HEK293 (cell line): ENCODE results near the gene SCNN1G.

Source experiments
- CTCF ChIP-seq: fragments of 450-650 bp; formaldehyde crosslinking; IDR thresholded peaks from 2 replicates; pipeline ENCODE4 v1.5.1; 2016; ENCODE audit warnings: missing biosample characterization, missing genetic modification characterization
- GLIS2 ChIP-seq: fragments of 450-650 bp; formaldehyde crosslinking; IDR thresholded peaks from 2 replicates; pipeline ENCODE4 v1.5.1; 2016; ENCODE audit warnings: missing biosample characterization, missing genetic modification characterization
- KLF1 ChIP-seq: fragments of 450-650 bp; formaldehyde crosslinking; IDR thresholded peaks from 2 replicates; pipeline ENCODE4 v1.5.1; 2016; ENCODE audit warnings: missing biosample characterization, missing genetic modification characterization
- KLF7 ChIP-seq: fragments of 450-650 bp; formaldehyde crosslinking; IDR thresholded peaks from 2 replicates; pipeline ENCODE4 v1.5.1; 2016; ENCODE audit warnings: missing biosample characterization, missing genetic modification characterization, borderline replicate concordance
- SP2 ChIP-seq: fragments of 450-650 bp; formaldehyde crosslinking; IDR thresholded peaks from 2 replicates; pipeline ENCODE4 v1.5.1; 2016; ENCODE audit warnings: missing biosample characterization, missing genetic modification characterization
- WT1 ChIP-seq: fragments of 450-650 bp; formaldehyde crosslinking; IDR thresholded peaks from 2 replicates; pipeline ENCODE4 v1.5.1; 2016; ENCODE audit warnings: missing biosample characterization, missing genetic modification characterization
- YY2 ChIP-seq: fragments of 450-650 bp; formaldehyde crosslinking; IDR thresholded peaks from 2 replicates; pipeline ENCODE4 v1.5.1; 2016; ENCODE audit warnings: missing biosample characterization, missing genetic modification characterization
- ZBTB11 ChIP-seq: fragments of 450-650 bp; formaldehyde crosslinking; conservative IDR thresholded peaks from 2 replicates; pipeline ENCODE4 v1.5.1; 2016; ENCODE audit warnings: low read depth, missing biosample characterization, missing genetic modification characterization
- ZBTB20 ChIP-seq: fragments of 450-650 bp; formaldehyde crosslinking; IDR thresholded peaks from 2 replicates; pipeline ENCODE4 v1.5.1; 2016; ENCODE audit warnings: missing biosample characterization, missing genetic modification characterization
- ZBTB8A ChIP-seq: fragments of 450-650 bp; formaldehyde crosslinking; IDR thresholded peaks from 2 replicates; pipeline ENCODE4 v1.5.1; 2016; ENCODE audit warnings: missing biosample characterization, missing genetic modification characterization
- ZIC2 ChIP-seq: fragments of 450-650 bp; formaldehyde crosslinking; IDR thresholded peaks from 2 replicates; pipeline ENCODE4 v1.5.1; 2016; ENCODE audit warnings: missing biosample characterization, missing genetic modification characterization
- ZNF2 ChIP-seq: fragments of 450-650 bp; formaldehyde crosslinking; IDR thresholded peaks from 2 replicates; pipeline ENCODE4 v1.5.1; 2016; ENCODE audit warnings: missing biosample characterization, missing genetic modification characterization
- ZNF23 ChIP-seq: fragments of 450-650 bp; formaldehyde crosslinking; IDR thresholded peaks from 2 replicates; pipeline ENCODE4 v1.5.1; 2016; ENCODE audit warnings: missing biosample characterization, missing genetic modification characterization, borderline replicate concordance
- ZNF239 ChIP-seq: fragments of 450-650 bp; formaldehyde crosslinking; IDR thresholded peaks from 2 replicates; pipeline ENCODE4 v1.5.1; 2016; ENCODE audit warnings: missing biosample characterization, missing genetic modification characterization
- ZNF292 ChIP-seq: fragments of 450-650 bp; formaldehyde crosslinking; IDR thresholded peaks from 2 replicates; pipeline ENCODE4 v1.5.1; 2016; ENCODE audit warnings: low read depth, missing biosample characterization, missing genetic modification characterization, borderline replicate concordance
- ZNF341 ChIP-seq: fragments of 450-650 bp; formaldehyde crosslinking; IDR thresholded peaks from 2 replicates; pipeline ENCODE4; 2016; ENCODE audit warnings: low read depth, missing biosample characterization, missing genetic modification characterization
- ZNF518A ChIP-seq: fragments of 450-650 bp; formaldehyde crosslinking; conservative IDR thresholded peaks from 2 replicates; pipeline ENCODE4 v1.5.1; 2016; ENCODE audit warnings: low read depth, missing biosample characterization, missing genetic modification characterization
- ZNF530 ChIP-seq: fragments of 450-650 bp; formaldehyde crosslinking; IDR thresholded peaks from 2 replicates; pipeline ENCODE4 v1.5.1; 2016; ENCODE audit warnings: low read depth, missing biosample characterization, missing genetic modification characterization
- ZNF610 ChIP-seq: fragments of 450-650 bp; formaldehyde crosslinking; IDR thresholded peaks from 2 replicates; pipeline ENCODE4 v1.5.1; 2016; ENCODE audit warnings: missing biosample characterization, missing genetic modification characterization, borderline replicate concordance
- ZNF639 ChIP-seq: fragments of 450-650 bp; formaldehyde crosslinking; IDR thresholded peaks from 2 replicates; pipeline ENCODE4 v1.5.1; 2016; ENCODE audit warnings: missing biosample characterization, missing genetic modification characterization
- ZNF692 ChIP-seq: fragments of 450-650 bp; formaldehyde crosslinking; IDR thresholded peaks from 2 replicates; pipeline ENCODE4 v1.5.1; 2016; ENCODE audit warnings: missing biosample characterization, missing genetic modification characterization
- ZNF701 ChIP-seq: fragments of 450-650 bp; formaldehyde crosslinking; IDR thresholded peaks from 2 replicates; pipeline ENCODE4 v1.5.1; 2016; ENCODE audit warnings: missing biosample characterization, missing genetic modification characterization
- ZSCAN18 ChIP-seq: fragments of 450-650 bp; formaldehyde crosslinking; IDR thresholded peaks from 2 replicates; pipeline ENCODE4 v1.5.1; 2016; ENCODE audit warnings: missing biosample characterization, missing genetic modification characterization
- ZSCAN23 ChIP-seq: fragments of 450-650 bp; formaldehyde crosslinking; IDR thresholded peaks from 2 replicates; pipeline ENCODE4 v1.5.1; 2016; ENCODE audit warnings: missing biosample characterization, missing genetic modification characterization

SCNN1G gene

GRCh38 chr16:23149267-23149992 lies 33.1 kb upstream of the SCNN1G start, which contains the start of gene USP31 (continued):
- TF ChIP-seq ZBTB20 (tag by site-specific recombination) = peak; percentile 93
- peak; percentile 100 for TF ChIP-seq YY2 (tag by site-specific recombination)
- peak; percentile 11; the same call in 1 of the 2 replicates for TF ChIP-seq ZNF518A
- TF ChIP-seq ZNF530 (tag by site-specific recombination) = no peak
- peak; percentile 45; the same call in 1 of the 2 replicates for TF ChIP-seq ZNF2 (tag by site-specific recombination)
- peak; percentile 68; the same call in 1 of the 2 replicates for TF ChIP-seq ZNF692 (tag by site-specific recombination)
- TF ChIP-seq ZIC2 (tag by site-specific recombination) = peak; percentile 82
- peak; percentile 87 for TF ChIP-seq SP2
- TF ChIP-seq ZNF292 (tag by site-specific recombination) = no peak
- TF ChIP-seq ZSCAN18 (tag by site-specific recombination) = 0 out of 2 replicates have a peak, but pooled peaks have one; percentile 50
- no peak for TF ChIP-seq ZSCAN23 (tag by site-specific recombination)
- TF ChIP-seq ZNF610 (tag by site-specific recombination) = 0 out of 2 replicates have a peak, but pooled peaks have one; percentile 17
- no peak for TF ChIP-seq ZNF701 (tag by site-specific recombination)
- TF ChIP-seq ZBTB8A (tag by site-specific recombination) = peak; percentile 86
- TF ChIP-seq ZNF239 (tag by site-specific recombination) = no peak
- TF ChIP-seq ZNF639 (tag by site-specific recombination) = peak; percentile 44; the same call in 1 of the 2 replicates
- TF ChIP-seq ZNF23 = no peak
- TF ChIP-seq KLF1 (tag by site-specific recombination) = peak; percentile 98
- no peak for TF ChIP-seq CTCF (tag by site-specific recombination)
- peak; percentile 99 for TF ChIP-seq KLF7 (tag by site-specific recombination)
- TF ChIP-seq GLIS2 (tag by site-specific recombination) = peak; percentile 32; the same call in 1 of the 2 replicates
- TF ChIP-seq WT1 = peak; percentile 66; the same call in 1 of the 2 replicates
- peak; percentile 85 for TF ChIP-seq ZNF341 (tag by site-specific recombination)
- TF ChIP-seq ZBTB11 = peak; percentile 62
